ENCODE data around the gene GTF2F1.
A peak's percentile ranks its signal among the peaks of the same experiment; 100 is the strongest.
"Not testable (repeated sequence)": the region's sequence is repeated elsewhere in the genome, so short reads cannot be mapped to it uniquely, and the experiment has no call there.

GTF2F1 gene

GRCh38 chr19:6384381-6384780 is 8.6 kb downstream of the GTF2F1 start:
- DNase-seq (ENCODE audit: low read depth) = no peak

DNA sequence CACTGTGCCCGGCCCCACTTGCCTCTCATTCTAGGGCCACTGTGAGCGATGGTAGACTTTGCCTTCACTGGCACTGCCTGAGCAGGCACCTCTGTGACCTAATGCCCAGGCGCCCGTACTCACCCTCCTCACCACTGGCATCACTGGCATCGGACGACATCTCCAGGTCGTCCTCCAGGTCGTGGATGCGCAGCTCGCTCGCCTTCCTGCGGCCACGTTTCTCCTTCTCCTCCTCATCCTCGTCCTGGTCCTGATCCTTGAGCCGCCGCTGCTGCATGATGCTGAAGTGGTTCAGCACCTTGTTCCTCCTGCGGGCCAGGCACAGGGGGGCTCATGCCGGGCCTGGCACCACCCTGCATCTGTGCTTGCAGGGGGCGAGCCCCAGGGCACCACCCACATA is 9.8 kb downstream of the GTF2F1 start:
- DNase-seq (ENCODE audit: low read depth) = no peak

GRCh38 chr19:6381030-6381750 is 11.8 kb downstream of the GTF2F1 start:
- no peak for DNase-seq (ENCODE audit: low read depth)

DNA sequence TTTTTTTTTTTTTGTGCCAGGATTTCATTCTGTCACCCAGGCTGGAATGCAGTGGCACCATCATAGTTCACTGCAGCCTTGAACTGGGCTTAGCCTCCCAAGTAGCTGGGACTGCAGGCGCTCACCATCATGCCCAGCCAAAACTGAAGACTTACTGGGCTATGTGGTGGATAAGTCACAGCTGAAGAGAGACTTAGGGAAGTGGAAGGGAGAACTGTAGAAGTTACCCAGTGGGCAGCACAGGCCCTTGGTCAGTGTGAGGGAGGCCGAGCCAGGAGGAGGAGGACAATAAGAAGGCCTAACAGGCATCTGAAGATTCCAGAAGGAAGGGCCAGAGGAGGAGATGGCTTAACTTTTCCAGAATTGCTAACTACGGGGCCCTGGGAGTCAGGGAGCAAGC is 13.2 kb downstream of the GTF2F1 start:
- no peak for DNase-seq (ENCODE audit: low read depth)

- DNase-seq (ENCODE audit: low read depth) = no peak
Measured at GRCh38 chr19:6378486-6378885, 14.5 kb downstream of the GTF2F1 start.

DNA sequence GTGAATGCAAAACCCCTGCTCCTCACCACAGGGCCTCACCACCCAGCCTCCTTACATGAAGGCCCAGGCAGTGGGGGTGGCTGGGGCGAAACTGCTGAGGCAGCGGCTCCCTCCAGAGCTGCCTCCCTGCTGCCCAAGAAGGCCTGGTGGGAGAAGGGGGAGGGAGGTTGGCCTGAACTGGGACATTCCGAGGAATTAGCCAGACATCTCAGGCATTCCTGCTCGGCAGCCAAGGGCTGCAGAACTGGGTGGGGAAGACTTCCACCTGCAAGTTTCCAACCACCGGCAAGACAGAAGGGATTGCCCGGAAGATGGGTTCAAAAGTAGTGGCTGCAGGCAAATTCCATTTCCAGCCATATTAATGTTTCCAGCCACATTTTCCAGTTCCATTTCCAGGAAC is 14.9 kb downstream of the GTF2F1 start:
- DNase-seq (ENCODE audit: low read depth) = no peak

- no peak for DNase-seq (ENCODE audit: low read depth)
Measured at GRCh38 chr19:6376512-6377190, 16.3 kb downstream of the GTF2F1 start.

DNA sequence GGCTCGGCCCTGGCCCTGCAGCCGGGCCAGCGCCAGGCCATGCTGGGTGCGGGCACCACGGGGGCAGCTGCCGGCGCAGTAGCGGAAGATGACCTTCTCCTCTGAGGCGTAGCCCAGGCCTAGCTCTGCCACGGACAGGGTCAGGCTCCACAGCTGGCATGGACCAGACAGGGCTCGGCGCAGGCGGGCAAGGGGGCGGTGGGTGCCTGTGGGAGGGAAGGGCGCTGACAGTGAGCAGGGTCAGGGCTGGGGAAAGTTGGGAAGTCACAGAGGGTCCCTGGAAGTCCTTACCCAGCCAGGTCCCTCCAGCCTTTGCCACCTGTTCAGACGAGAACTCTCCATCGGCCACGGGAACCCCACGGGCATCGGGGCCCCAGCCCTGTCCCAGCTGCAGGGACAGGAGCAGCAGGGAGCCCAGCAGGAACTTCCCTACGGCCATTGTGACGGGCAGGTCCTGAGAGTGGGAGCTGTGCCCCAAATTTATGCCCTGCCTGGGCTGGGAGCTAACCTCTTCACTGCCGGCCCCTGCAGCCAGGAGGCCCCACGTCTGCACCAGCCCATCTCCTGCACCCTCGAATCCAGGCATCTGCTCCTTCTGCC is 17.5 kb downstream of the GTF2F1 start, which contains the start of gene PSPN:
PSPN (minus strand) TSS at position 523 of the 600 bp plus-strand sequence; CDS start at position 439, 84 bp downstream.
- no peak for DNase-seq (ENCODE audit: low read depth)

- DNase-seq (ENCODE audit: low read depth) = no peak
Measured at GRCh38 chr19:6374711-6375410, 18.1 kb downstream of the GTF2F1 start.

GRCh38 chr19:6374161-6374709 is 18.7 kb downstream of the GTF2F1 start:
- no peak for DNase-seq (ENCODE audit: low read depth)

- no peak for DNase-seq (ENCODE audit: low read depth)
Measured at GRCh38 chr19:6373813-6374108, 19.2 kb downstream of the GTF2F1 start.

GRCh38 chr19:6373096-6373812 is 19.7 kb downstream of the GTF2F1 start:
- DNase-seq (ENCODE audit: low read depth) = peak; percentile 96

DNA sequence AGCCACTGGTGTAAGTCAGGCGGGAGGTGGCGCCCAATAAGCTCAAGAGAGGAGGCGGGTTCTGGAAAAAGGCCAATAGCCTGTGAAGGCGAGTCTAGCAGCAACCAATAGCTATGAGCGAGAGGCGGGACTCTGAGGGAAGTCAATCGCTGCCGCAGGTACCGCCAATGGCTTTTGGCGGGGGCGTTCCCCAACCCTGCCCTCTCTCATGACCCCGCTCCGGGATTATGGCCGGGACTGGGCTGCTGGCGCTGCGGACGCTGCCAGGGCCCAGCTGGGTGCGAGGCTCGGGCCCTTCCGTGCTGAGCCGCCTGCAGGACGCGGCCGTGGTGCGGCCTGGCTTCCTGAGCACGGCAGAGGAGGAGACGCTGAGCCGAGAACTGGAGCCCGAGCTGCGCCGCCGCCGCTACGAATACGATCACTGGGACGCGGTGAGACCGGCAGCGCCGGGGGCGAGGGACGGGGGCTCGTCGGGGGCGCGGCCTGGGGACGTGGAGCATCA is 20.3 kb downstream of the GTF2F1 start, which contains the start of gene ALKBH7:
ALKBH7 (plus strand) TSS at position 201 of the 502 bp plus-strand sequence; CDS start at position 228, 27 bp downstream.
- peak; percentile 94 for DNase-seq (ENCODE audit: low read depth)

DNA sequence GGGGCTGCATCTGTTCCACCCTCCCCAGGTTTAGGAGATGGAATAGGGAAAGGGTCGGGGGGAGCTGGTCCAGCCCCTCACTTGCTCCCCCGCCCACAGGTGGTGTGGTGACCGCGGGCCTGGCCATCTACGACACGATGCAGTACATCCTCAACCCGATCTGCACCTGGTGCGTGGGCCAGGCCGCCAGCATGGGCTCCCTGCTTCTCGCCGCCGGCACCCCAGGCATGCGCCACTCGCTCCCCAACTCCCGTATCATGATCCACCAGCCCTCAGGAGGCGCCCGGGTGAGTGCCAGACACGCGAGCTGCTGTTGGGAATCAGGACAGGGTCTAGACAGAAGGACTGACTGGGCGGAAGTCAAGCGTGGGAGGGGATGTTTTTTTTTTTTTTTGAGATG is 28.6 kb downstream of the GTF2F1 start:
- no peak for DNase-seq (ENCODE audit: low read depth)

DNA sequence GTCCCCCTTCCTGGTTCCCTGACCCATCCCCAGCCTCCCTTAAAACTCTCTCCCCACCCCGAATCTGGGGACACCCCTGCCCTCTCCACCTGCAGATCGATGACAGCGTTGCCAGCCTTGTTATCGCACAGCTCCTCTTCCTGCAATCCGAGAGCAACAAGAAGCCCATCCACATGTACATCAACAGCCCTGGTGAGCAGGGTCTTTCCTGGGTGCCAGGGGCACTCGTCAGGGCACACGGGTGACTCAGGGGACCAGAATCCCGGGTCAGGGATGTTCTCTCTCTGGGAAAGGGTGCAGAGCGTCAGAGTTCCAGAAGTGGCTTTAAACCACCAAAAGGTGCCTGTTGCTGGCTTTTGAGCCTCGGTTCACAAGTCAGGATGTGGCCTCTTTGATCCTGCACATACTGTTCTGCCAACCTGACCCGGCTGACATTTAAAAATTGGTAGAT is 30.6 kb downstream of the GTF2F1 start:
- no peak for DNase-seq (ENCODE audit: low read depth)

GRCh38 chr19:6362027-6362350 is 31.0 kb downstream of the GTF2F1 start:
- no peak for DNase-seq (ENCODE audit: low read depth)

DNA sequence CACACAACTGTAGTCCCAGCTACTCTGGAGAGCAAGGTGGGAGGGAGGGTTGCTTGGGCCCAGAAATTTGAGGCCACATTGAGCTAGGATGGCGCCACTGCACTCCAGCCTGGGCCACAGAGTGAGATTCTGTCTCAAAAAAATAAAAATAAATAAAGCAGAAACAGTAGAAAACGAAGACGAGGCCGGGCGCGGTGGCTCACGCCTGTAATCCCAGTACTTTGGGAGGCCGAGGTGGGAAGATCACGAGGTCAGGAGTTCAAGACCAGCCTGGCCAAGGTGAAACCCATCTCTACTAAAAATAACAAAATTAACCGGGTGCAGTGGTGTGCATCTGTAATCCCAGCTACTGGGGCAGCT is 32.1 kb downstream of the GTF2F1 start:
- DNase-seq (ENCODE audit: low read depth) = not testable (repeated sequence)

- DNase-seq (ENCODE audit: low read depth) = not testable (repeated sequence)
Measured at GRCh38 chr19:6360445-6360844, 32.5 kb downstream of the GTF2F1 start.

- DNase-seq (ENCODE audit: low read depth) = no peak
Measured at GRCh38 chr19:6359568-6360341, 33.2 kb downstream of the GTF2F1 start.

DNA sequence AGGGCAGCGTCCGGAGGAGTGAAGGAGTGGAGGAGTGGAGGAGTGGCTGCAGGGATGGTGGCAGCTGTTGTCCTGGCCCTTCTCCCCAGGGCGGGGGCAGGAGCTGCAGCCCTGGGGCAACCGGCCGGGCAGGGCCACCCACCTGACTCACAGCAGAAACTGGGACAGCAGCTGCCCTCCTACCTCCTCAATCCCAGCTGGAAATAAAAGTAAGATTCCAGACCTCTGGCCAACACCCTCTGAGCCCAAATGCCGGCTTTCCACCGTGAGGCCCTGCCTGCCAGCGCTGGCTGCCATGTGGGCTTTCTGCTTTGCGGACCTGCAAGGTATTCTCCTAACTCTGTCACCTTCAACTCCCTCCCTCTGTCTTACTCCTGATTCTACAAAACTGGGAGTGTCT is 35.0 kb downstream of the GTF2F1 start:
- no peak for DNase-seq (ENCODE audit: low read depth)

DNA sequence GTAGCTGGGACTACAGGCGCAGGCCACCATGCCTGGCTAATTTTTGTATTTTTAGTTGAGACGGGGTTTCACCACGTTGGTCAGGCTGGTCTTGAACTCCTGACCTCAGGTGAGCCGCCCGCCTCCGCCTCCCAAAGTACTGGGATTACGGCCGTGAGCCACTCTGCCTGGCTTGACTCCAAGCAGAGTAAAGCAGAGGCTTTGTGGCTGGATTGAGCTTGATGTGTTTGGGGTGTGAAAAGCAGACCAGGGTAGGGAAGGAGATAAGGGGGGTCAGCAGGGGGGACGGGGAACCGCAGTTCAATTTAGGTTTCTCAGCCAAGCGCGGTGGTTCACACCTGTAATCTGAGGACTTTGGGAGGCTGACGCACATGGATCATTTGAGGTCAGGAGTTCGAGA is 35.8 kb downstream of the GTF2F1 start:
- no peak for DNase-seq (ENCODE audit: low read depth)
